Adrenal gland (tissue), 12 donors: ENCODE data around the gene RYR2. TPM values are rescaled to one million over a fixed set of nuclear protein-coding genes. Genes with fewer than 3 reads are reported as not detected.
"Not testable (repeated sequence)": the region's sequence is repeated elsewhere in the genome, so short reads cannot be mapped to it uniquely, and the experiment has no call there.

Experiments used
- DNase-seq, 7 donors: peaks; one replicate each; pipeline ENCODE4 v3.0.0-alpha.2; 2019 to 2020
- H3K27ac ChIP-seq, 5 donors: fragments of 200-600 bp; sonication (generic) in 4 of 5; 1 replicate in 3 of 5; 2 replicates in 2 of 5; pipeline versions ENCODE4 v1.5.1 to v1.8.0; 2016 to 2020; ENCODE audit warnings: mild to moderate bottlenecking in 1 of 5
- H3K27me3 ChIP-seq: fragments of 200-600 bp; 2 replicates; pipeline ENCODE4 v1.8.0; 2021
- H3K36me3 ChIP-seq, 2 donors: fragments of 200-600 bp; replicated peaks in 1 of 2; 1 replicate in 1 of 2; 2 replicates in 1 of 2; pipeline versions ENCODE4 v1.5.1 to v1.8.0; 2018 to 2022
- H3K4me1 ChIP-seq, 2 donors: fragments of 200-600 bp; replicated peaks in 1 of 2; 1 replicate in 1 of 2; 2 replicates in 1 of 2; pipeline versions ENCODE4 v1.5.1 to v1.8.0; 2018 to 2021
- H3K4me3 ChIP-seq, 4 donors: fragments of 200-600 bp; sonication (generic) in 3 of 4; one replicate each; pipeline ENCODE4 v1.5.1; 2016 to 2018
- H3K9me3 ChIP-seq, 3 donors: fragments of 200-600 bp; sonication (generic) in 1 of 3; replicated peaks in 1 of 3; 1 replicate in 2 of 3; 2 replicates in 1 of 3; pipeline versions ENCODE4 v1.5.1 to v1.8.0; 2016 to 2021
- CTCF ChIP-seq, 6 experiments: fragments of 450-650 bp in 4 of 6; fragments of 200-600 bp in 2 of 6; sonication (generic) in 1 of 6; IDR thresholded peaks; 1 replicate in 5 of 6; 2 replicates in 1 of 6; pipeline versions ENCODE4 v1.5.1 to v1.8.0; 2016 to 2021; ENCODE audit warnings: antibody characterized with exemption in 6 of 6, mild to moderate bottlenecking in 2 of 6, moderate library complexity in 1 of 6
- POLR2A ChIP-seq, 2 donors: fragments of 450-650 bp; IDR thresholded peaks; one replicate each; pipeline ENCODE4 v1.6.1; 2017; ENCODE audit warnings: antibody characterized with exemption in 2 of 2, mild to moderate bottlenecking in 2 of 2, moderate library complexity in 1 of 2
- WGBS, 4 donors: extraction: QIAGEN DNeasy Blood & Tissue Kit in 2 of 4; methylation state at CpG; one replicate each; pipeline versions ENCODE4 v1.1.5 to v1.1.7; 2013 to 2017; 5-methylcytosine and 5-hydroxymethylcytosine counted together
- intact Hi-C, 2 donors: fragments of 100-400 bp; cut with DNase I; formaldehyde crosslinking; loops; one replicate each; pipeline versions ENCODE4 v1.14.1 to v1.15.0; 2022 to 2023
- polyA plus RNA-seq, 3 donors: library from polyadenylated mRNA; stranded (reverse); fragments of 200-250 nt in 2 of 3; fragments of 350-450 nt in 1 of 3; fragmentation: Illumina TruSeq in 1 of 3; extraction: RNeasy Lipid Tissue Mini Kit (QIAGEN cat#74804) in 1 of 3; gene quantifications; one replicate each; pipeline ENCODE4 v1.2.3, GENCODE V29; 2013 to 2014
- total RNA-seq, 9 donors: library from RNA; depleted of rRNA in 4 of 9; stranded (reverse); fragments of >200 nt in 4 of 9; fragments of 120-200 nt in 1 of 9; fragmentation: NEBNext Ultra II Directional in 1 of 9; extraction: Animal tissue kit (Norgen Biotek cat#: 25700) in 1 of 9; gene quantifications; one replicate each; pipeline versions ENCODE4 v1.1.0 to v1.2.4, GENCODE V29; 2013 to 2023
- donor health status: healthy with polysubstance abuse.
- donor health status: Bipolar disorder and iron deficiency.
- donor health status: DM: yes; HTN: yes; CAD: no.
- donor health status: DM: no; HTN: no; CAD: no.
- donor health status: DM: no; HTN: no; CAD: no.
- donor health status: DM: yes; HTN: yes; CAD: no.

Gene RYR2
- total and polyA plus RNA-seq, 12 donors = 0.07 to 6.3 (median 0.18) TPM; not detected in 1

GRCh38 chr1:237591353-237591752 lies 549.4 kb downstream of the RYR2 start:
- DNase-seq = no peak
- Histone ChIP-seq H3K9me3 (no peaks in the 10 kb centered on the region), H3K27me3 (no peaks in the 10 kb centered on the region), H3K27ac (no peak overlapping the region), H3K4me1 (no peaks in the 10 kb centered on the region), H3K36me3 (no peaks in the 10 kb centered on the region), H3K4me3 (no peak overlapping the region)
- 45 to 68% (median 60%) methylated on average over 2 of the region's 2 CpGs for WGBS, 4 donors
- TF ChIP-seq POLR2A (IDR thresholded peaks at IDR 0.05) (no peak), CTCF (IDR thresholded peaks at IDR 0.05) (no peak)
- intact Hi-C loops = no loop called here

- H3K27me3 ChIP-seq, DNase-seq, H3K9me3 ChIP-seq, H3K4me1 ChIP-seq, H3K27ac ChIP-seq, H3K4me3 ChIP-seq, intact Hi-C loops, H3K36me3 ChIP-seq: not testable (repeated sequence)
- 79 to 91% (median 82%) methylated on average over 8 to 15 of the region's 15 CpGs for WGBS, 4 donors
Observed at GRCh38 chr1:237603036-237603568, 561.1 kb downstream of the RYR2 start.

GRCh38 chr1:237608433-237608832 lies 566.4 kb downstream of the RYR2 start:
- H3K36me3 ChIP-seq = no peaks in the 10 kb centered on the region
- no peak for DNase-seq
- no peaks in the 10 kb centered on the region for H3K4me1 ChIP-seq
- H3K27me3 ChIP-seq = no peaks in the 10 kb centered on the region
- no peaks in the 10 kb centered on the region for H3K9me3 ChIP-seq
- 75 to 85% (median 79%) methylated on average over 3 of the region's 3 CpGs for WGBS, 4 donors
- intact Hi-C loops = no loop called here
- no peak overlapping the region for H3K4me3 ChIP-seq
- no peak for TF ChIP-seq POLR2A (IDR thresholded peaks at IDR 0.05)
- TF ChIP-seq CTCF (IDR thresholded peaks at IDR 0.05) = no peak
- H3K27ac ChIP-seq = no peak overlapping the region

- no peak for DNase-seq
- no peaks in the 10 kb centered on the region for H3K27me3 ChIP-seq
- H3K36me3 ChIP-seq = no peaks in the 10 kb centered on the region
- no peaks in the 10 kb centered on the region for H3K9me3 ChIP-seq
- intact Hi-C loops = no loop called here
- no peaks in the 10 kb centered on the region for H3K4me1 ChIP-seq
- WGBS, 4 donors = 73 to 74% (median 73%) methylated on average over 5 of the region's 5 CpGs
- no peak overlapping the region for H3K4me3 ChIP-seq
- TF ChIP-seq CTCF (IDR thresholded peaks at IDR 0.05) = no peak
- TF ChIP-seq POLR2A (IDR thresholded peaks at IDR 0.05) = no peak
- H3K27ac ChIP-seq = no peak overlapping the region
Observed at GRCh38 chr1:237610157-237610556, 568.2 kb downstream of the RYR2 start.

- intact Hi-C loops = no loop called here
- H3K4me3 ChIP-seq = no peak overlapping the region
- H3K9me3 ChIP-seq = no peaks in the 10 kb centered on the region
- H3K27me3 ChIP-seq = no peaks in the 10 kb centered on the region
- H3K27ac ChIP-seq = no peak overlapping the region
- H3K36me3 ChIP-seq = no peaks in the 10 kb centered on the region
- no peak for TF ChIP-seq CTCF (IDR thresholded peaks at IDR 0.05)
- no peak for TF ChIP-seq POLR2A (IDR thresholded peaks at IDR 0.05)
- WGBS, 4 donors = 74 to 88% (median 80%) methylated on average over 9 of the region's 9 CpGs
- DNase-seq = no peak
- no peaks in the 10 kb centered on the region for H3K4me1 ChIP-seq
Observed at GRCh38 chr1:237613984-237614383, 572.0 kb downstream of the RYR2 start.
